Measurements from ENCODE around the gene SRSF6.
"Not testable (repeated sequence)": the region's sequence is repeated elsewhere in the genome, so short reads cannot be mapped to it uniquely, and the experiment has no call there.

Gene SRSF6

GRCh38 chr20:43448748-43449535, 8.8 kb upstream of the SRSF6 start:
- peak in 1 of 3 donors; percentile 17 for DNase-seq (ENCODE audit: low read depth in 3 of 3)

DNA sequence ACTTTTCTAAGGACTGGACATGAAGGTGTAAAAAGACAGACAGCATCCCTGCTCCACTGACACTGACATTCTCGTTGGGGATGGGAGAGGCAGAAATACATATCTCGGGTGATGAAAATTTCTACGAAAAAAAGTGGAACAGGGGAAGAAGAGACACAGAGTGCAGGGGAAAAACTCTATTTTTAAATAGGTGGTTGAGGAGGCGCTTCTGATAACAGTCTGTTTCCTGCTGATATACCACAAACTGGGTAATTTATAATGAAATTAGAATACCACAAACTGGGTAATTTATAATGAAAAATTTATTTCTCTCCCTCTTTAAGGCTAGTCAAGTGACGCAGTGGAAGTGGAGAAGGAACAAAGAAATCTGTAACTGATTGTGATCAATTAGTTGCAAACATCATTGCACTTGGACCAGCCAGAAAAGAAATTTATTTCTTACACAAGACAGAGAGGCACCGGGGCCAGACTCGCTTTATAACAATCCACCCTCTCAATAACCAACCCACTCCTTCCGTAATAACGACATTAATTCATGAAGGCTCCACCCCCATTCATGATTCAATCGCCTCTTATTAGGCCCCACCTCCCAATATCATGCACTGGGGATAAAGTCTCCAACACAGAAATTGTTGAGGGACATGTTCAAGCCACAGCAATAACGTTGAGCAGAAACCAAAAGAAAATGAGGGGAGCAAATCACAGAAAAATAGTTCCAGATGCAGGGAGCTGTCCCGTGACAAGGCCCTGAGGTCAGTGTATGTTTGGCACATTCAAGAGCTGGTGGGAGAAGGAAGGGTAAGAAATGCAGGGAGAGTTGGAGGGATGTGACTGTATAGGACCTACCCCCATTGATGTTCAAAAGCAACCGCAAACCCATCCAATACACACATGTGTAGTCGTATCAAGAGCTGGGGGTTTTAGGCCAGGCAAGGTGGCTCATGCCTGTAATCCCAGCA, 6.6 kb upstream of the SRSF6 start:
- DNase-seq (ENCODE audit: low read depth in 3 of 3), result no peak

- DNase-seq (ENCODE audit: low read depth in 3 of 3), result no peak
Observed at GRCh38 chr20:43452404-43453126, 5.1 kb upstream of the SRSF6 start.

DNA sequence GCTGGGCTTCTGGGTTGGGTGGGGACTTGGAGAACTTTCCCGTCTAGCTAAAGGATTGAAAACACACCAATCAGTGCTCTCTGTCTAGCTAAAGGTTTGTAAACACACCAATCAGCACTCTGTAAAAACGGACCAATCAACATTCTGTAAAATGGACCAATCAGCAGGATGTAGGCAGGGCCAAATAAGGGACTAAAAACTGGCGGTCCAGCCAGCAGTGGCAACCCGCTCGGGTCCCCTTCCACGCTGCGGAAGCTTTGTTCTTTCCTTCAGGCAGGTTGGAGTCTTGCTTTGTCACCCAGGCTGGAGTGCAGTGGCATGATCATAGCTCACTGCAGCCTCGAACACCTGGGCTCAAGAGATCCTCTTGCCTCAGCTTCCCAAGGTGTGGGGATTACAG, 1.4 kb upstream of the SRSF6 start:
- DNase-seq (ENCODE audit: low read depth in 3 of 3), result not testable (repeated sequence)

DNA sequence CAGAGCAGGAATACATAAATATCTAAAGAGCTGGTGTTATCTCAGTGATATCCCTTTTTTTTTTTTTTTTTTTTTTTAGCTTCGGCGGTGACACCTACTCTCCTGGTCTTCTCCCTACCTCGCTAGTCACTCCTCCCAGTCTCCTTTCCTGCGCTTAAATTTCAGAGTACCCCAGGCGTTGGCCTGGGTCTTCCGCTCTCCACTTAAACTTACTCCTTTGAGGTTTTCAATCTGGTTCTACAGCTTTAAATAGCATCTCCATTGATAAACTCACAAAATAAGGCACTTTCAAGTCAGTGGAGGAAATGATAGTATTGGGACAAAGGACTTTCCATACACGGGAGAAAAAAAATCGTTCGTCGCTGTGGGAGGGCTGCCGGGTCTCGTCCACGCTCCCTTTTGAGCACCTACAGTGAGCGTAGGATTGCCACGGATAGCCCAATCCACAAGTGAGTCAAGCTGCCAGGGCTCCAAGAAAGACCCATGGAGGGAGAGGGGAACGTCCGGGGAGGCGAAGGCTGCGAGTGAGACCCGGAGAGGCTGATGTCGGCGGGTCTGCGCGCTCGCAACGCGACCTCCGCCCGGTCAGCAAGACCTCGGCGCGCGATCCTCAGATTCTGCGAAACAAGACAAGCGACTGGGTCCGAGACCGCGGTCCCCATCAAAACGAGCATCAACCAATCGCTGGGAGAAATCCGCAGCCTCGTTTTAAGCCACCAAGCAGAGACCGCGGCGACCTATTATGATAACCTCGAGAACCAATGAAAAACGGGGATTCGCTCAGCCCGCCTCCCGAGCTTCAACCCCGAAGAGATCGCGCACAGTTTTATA, 672 bp upstream of the SRSF6 start:
- DNase-seq (ENCODE audit: low read depth in 3 of 3), result peak; percentile 67 to 76 (median 75)

GRCh38 chr20:43458422-43458924, 777 bp downstream of the SRSF6 start:
- DNase-seq (ENCODE audit: low read depth in 3 of 3), result no peak

- no peak for DNase-seq (ENCODE audit: low read depth in 3 of 3)
Observed at GRCh38 chr20:43459022-43459942, 1.6 kb downstream of the SRSF6 start.

- DNase-seq (ENCODE audit: low read depth in 3 of 3), result no peak
Observed at GRCh38 chr20:43460172-43460829, 2.6 kb downstream of the SRSF6 start.

DNA sequence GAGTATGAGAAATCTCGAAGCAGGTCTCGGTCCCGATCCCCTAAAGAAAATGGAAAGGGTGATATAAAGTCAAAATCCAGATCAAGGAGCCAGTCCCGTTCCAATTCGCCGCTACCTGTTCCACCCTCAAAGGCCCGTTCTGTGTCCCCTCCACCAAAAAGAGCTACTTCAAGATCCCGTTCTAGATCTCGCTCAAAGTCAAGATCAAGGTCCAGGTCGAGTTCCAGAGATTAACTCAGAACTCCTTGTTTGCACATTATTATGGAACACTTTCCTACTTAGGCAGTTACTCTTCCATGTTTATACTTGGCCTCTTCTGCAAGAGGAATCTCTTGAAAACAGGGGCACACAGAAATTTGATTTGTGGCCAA, 3.1 kb downstream of the SRSF6 start:
- DNase-seq (ENCODE audit: low read depth in 3 of 3), result no peak

DNA sequence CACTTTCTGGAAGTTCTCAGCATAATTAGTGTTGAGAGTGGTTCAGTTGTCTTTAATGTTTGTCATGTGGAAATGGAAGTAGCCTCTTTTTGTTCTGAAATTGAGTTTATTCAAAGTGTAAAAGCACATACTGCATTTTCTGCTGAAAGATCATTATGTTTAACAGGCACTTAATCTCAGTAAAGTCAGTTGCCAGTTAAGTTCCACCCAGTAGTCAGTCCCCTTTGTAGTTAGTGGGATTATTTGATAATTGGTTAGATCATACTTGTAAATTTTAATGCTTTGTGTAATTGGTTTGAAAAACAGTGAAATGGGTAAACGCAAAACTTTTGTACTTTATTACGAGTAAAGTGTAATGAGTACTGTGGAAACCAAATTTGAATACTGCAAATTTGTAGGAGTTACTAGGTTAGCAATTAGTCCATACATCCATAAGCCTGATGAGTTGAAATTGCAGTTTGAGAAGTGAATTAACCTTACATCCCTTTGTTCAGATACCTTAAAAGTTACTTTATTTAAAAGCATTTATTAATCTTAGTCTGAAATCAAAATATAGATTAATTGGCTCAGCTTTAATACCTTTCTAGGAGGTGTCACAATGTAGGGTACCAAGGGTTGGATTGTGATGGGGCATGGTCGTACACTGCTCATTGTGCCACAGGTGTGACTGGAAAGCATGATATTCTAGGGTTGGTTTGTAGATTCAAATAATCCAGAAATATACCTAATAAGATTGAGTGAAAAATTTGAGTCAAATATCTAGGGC, 4.4 kb downstream of the SRSF6 start:
- DNase-seq (ENCODE audit: low read depth in 3 of 3), result no peak

DNA sequence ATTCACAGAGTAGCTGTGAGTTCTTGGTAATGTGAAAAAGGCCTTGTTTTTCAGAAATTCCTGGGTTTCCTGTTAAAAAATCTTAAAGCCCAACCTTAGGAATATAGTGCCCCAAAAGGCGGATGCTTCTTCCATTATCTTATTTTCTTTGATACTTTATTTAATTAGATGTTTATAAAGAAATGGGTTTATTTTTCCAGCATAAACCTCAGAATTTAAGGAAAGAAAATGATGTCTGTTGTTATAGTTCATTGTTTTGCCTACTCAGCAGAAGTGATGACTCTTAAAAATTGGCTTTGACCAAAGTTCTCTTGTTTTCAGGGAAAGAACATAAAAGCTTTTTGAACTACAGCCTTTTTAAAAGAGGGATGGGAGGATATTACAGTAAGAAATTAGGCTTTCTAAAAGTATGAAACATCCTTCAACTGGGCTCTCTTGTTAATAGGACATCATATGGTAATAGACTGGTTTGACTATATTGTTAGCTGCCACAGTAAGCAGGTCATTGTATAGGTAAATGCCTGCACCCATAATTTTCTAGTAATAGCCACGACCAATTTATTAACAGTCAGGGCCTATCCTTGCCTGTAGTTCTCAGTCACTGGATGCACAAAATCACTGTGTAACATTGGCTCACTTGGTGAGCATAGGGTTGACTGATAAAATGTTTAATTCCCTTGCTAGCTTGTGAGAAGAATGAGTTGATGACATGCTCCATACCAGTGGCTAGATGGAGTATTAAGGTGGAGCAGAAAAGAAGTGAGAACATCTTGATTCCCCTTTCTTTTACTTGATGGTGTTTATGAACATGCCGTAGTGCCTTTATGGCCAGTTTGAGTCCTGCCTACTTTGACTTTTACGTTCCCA, 5.2 kb downstream of the SRSF6 start:
- no peak for DNase-seq (ENCODE audit: low read depth in 3 of 3)

- DNase-seq (ENCODE audit: low read depth in 3 of 3), result no peak
Observed at GRCh38 chr20:43463527-43464218, 6.0 kb downstream of the SRSF6 start.

GRCh38 chr20:43464219-43464790, 6.6 kb downstream of the SRSF6 start:
- no peak for DNase-seq (ENCODE audit: low read depth in 3 of 3)

DNA sequence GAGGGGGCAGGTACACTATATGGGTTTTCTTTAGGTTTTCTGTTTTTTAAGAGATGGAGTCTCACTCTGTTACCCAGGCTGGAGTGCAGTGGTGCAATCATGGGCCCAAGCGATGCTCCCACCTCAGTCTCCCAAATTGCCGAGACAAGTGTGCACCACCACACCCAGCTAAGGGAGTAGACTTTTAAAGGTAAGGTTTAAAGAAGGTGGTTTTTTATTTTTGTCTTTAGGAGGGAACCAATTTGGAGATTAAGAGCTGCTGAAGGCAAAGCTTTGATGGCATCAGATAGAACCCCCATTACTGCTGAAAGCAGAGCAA, 7.9 kb downstream of the SRSF6 start:
- DNase-seq (ENCODE audit: low read depth in 3 of 3), result no peak

- no peak for DNase-seq (ENCODE audit: low read depth in 3 of 3)
Observed at GRCh38 chr20:43467589-43467988, 9.9 kb downstream of the SRSF6 start.

GRCh38 chr20:43472671-43473380, 15.1 kb downstream of the SRSF6 start:
- no peak for DNase-seq (ENCODE audit: low read depth in 3 of 3)
